HG03025 (cell line): ENCODE data around the gene MAG.
"Not testable (repeated sequence)": the region's sequence is repeated elsewhere in the genome, so short reads cannot be mapped to it uniquely, and the experiment has no call there.

Source experiments
- ATAC-seq: cut with Tn5 transposase; IDR thresholded peaks from one replicate; pipeline ENCODE4 v1.9.1; 2021; ENCODE audit warnings: mild to moderate bottlenecking, moderate library complexity; ENCODE audit not compliant: unreplicated experiment, low FRiP score

Gene MAG

GRCh38 chr19:35279985-35280821 lies 11.8 kb upstream of the MAG start:
- ATAC-seq: no peak

GRCh38 chr19:35281303-35281702 lies 10.7 kb upstream of the MAG start:
- ATAC-seq: no peak

- ATAC-seq: no peak
Observed at GRCh38 chr19:35284153-35285094, 7.5 kb upstream of the MAG start.

- ATAC-seq: no peak
Observed at GRCh38 chr19:35285095-35285449, 6.9 kb upstream of the MAG start.

GRCh38 chr19:35285465-35285864 lies 6.5 kb upstream of the MAG start:
- ATAC-seq: not testable (repeated sequence)

- not testable (repeated sequence) for ATAC-seq
Observed at GRCh38 chr19:35286101-35286500, 5.9 kb upstream of the MAG start.

- no peak for ATAC-seq
Observed at GRCh38 chr19:35287713-35288112, 4.2 kb upstream of the MAG start.

- no peak for ATAC-seq
Observed at GRCh38 chr19:35288331-35288730, 3.6 kb upstream of the MAG start.

- no peak for ATAC-seq
Observed at GRCh38 chr19:35288906-35289305, 3.1 kb upstream of the MAG start.

- no peak for ATAC-seq
Observed at GRCh38 chr19:35290381-35291127, 1.4 kb upstream of the MAG start.

GRCh38 chr19:35291259-35291658 lies 702 bp upstream of the MAG start:
- ATAC-seq: no peak

GRCh38 chr19:35292421-35293362 lies 731 bp downstream of the MAG start:
- no peak for ATAC-seq

GRCh38 chr19:35293363-35293739 lies 1.4 kb downstream of the MAG start:
- ATAC-seq: no peak

- ATAC-seq: no peak
Observed at GRCh38 chr19:35293808-35294207, 1.8 kb downstream of the MAG start.

- ATAC-seq: no peak
Observed at GRCh38 chr19:35294328-35294727, 2.4 kb downstream of the MAG start.

- no peak for ATAC-seq
Observed at GRCh38 chr19:35294859-35295791, 3.2 kb downstream of the MAG start.

GRCh38 chr19:35295792-35296462 lies 4.0 kb downstream of the MAG start:
- no peak for ATAC-seq
